Esophagus muscularis mucosa (tissue), 3 donors: ENCODE results near the gene INTS13.

ENCODE experiments used
- CTCF ChIP-seq, 3 experiments: fragments of 200-600 bp in 2 of 3; fragments of 450-650 bp in 1 of 3; sonication (generic) in 2 of 3; IDR thresholded peaks; one replicate each; pipeline ENCODE4 v1.5.1; 2017 to 2019; ENCODE audit warnings: antibody characterized with exemption in 3 of 3, mild to moderate bottlenecking in 2 of 3, moderate library complexity in 1 of 3
- POLR2A ChIP-seq: fragments of 450-650 bp; IDR thresholded peaks from one replicate; pipeline ENCODE4 v1.6.1; 2017; ENCODE audit warnings: antibody characterized with exemption, moderate library complexity, mild to moderate bottlenecking, low read depth
- POLR2AphosphoS5 ChIP-seq, 2 donors: sonication (generic); formaldehyde crosslinking; IDR thresholded peaks; one replicate each; pipeline ENCODE4 v1.6.1; 2017; ENCODE audit warnings: antibody characterized with exemption in 2 of 2

- TF ChIP-seq CTCF (IDR thresholded peaks at IDR 0.05) (no peak), POLR2A (no peak), POLR2AphosphoS5 (IDR thresholded peaks at IDR 0.05) (no peak)
These were observed 40.9 kb downstream of the INTS13 start for GRCh38 chr12:26896913-26897312.
